HCT116 (cell line): ENCODE results near the gene ODF4. TPM values are rescaled to one million over a fixed set of nuclear protein-coding genes. Genes with fewer than 3 reads are reported as not detected.

Experiments
- ATAC-seq: fragments of 200-7000 bp; cut with Tn5 transposase; 2 replicates; pipeline ENCODE4 v1.9.1; 2020; ENCODE audit warnings: mild to moderate bottlenecking, moderate library complexity
- BruUV-seq: library from RNA; stranded (reverse); fragments of 400-500 nt; replicated peaks from 2 replicates; lab custom pipeline; 2021; lab: Mats Ljungman, UMichigan
- CTCF ChIA-PET: fragments of 300-600 bp; sonication (Branson Sonifier 250); formaldehyde crosslinking; loops from one replicate; lab custom pipeline; 2021; ENCODE audit warnings: antibody characterized with exemption; lab: Charles Lee
- POLR2A ChIA-PET: fragments of 300-600, 350-600 bp; sonication (Branson Sonifier 250); formaldehyde crosslinking; loops from one replicate; lab custom pipeline; 2021; ENCODE audit warnings: antibody characterized with exemption; lab: Charles Lee
- RAD21 ChIA-PET, 2 experiments: fragments of 300-600 bp; sonication (Branson Sonifier 250); formaldehyde crosslinking; loops; one replicate each; lab custom pipeline; 2023; ENCODE audit warnings: low total read pairs in 2 of 2; ENCODE audit not compliant: uncharacterized antibody in 2 of 2, unreplicated experiment in 2 of 2, low non-redundant PET in 1 of 2; lab: Charles Lee
- DNase-seq: peaks from one replicate; pipeline ENCODE4 v3.0.0-alpha.2; 2010; ENCODE audit warnings: low read depth, low spot score
- H2AFZ ChIP-seq: fragments of 200-600 bp; shearing (Covaris generic), sonication (generic); 2 replicates; pipeline ENCODE4 v1.6.1; 2017; ENCODE audit warnings: low read depth, mixed run types, mixed read lengths, antibody characterized with exemption, low read length; ENCODE audit not compliant: poor library complexity, severe bottlenecking
- H3K27ac ChIP-seq: 2 replicates; pipeline ENCODE4 v1.5.1; 2012; ENCODE audit warnings: low read depth, low read length
- H3K27me3 ChIP-seq: fragments of 200-600 bp; sonication (generic); 2 replicates; pipeline ENCODE4 v1.6.1; 2016; ENCODE audit warnings: mixed run types, low read length, mixed read lengths; ENCODE audit not compliant: insufficient read depth
- H3K36me3 ChIP-seq, 2 experiments: fragments of 200-500 bp in 1 of 2; fragments of 200-600 bp in 1 of 2; sonication (Bioruptor generic) in 1 of 2; sonication (generic) in 1 of 2; 2 replicates each; pipeline versions ENCODE4 v1.5.1 to v1.6.1; 2014 to 2016; ENCODE audit warnings: low read length in 2 of 2, inconsistent platforms in 1 of 2, mixed read lengths in 1 of 2, mixed run types in 1 of 2; ENCODE audit not compliant: insufficient read depth in 2 of 2, control insufficient read depth in 1 of 2
- H3K4me1 ChIP-seq, 2 experiments: fragments of 200-600 bp in 1 of 2; sonication (generic) in 1 of 2; 2 replicates each; pipeline versions ENCODE4 v1.5.1 to v1.6.1; 2012 to 2017; ENCODE audit warnings: low read length in 2 of 2, inconsistent platforms in 1 of 2, mild to moderate bottlenecking in 1 of 2, mixed read lengths in 1 of 2, mixed run types in 1 of 2, moderate library complexity in 1 of 2; ENCODE audit not compliant: insufficient read depth in 2 of 2, control insufficient read depth in 1 of 2
- H3K4me2 ChIP-seq: fragments of 200-600 bp; sonication (generic); 2 replicates; pipeline ENCODE4 v1.6.1; 2017; ENCODE audit warnings: mixed run types, low read length, mixed read lengths
- H3K4me3 ChIP-seq, 2 experiments: fragments of 200-600 bp in 1 of 2; sonication (generic) in 1 of 2; replicated peaks in 1 of 2; 2 replicates each; pipeline ENCODE4 v1.5.1; 2011 to 2016; ENCODE audit warnings: low read length in 2 of 2, control low read depth in 1 of 2, low read depth in 1 of 2, mild to moderate bottlenecking in 1 of 2, mixed read lengths in 1 of 2, mixed run types in 1 of 2
- H3K79me2 ChIP-seq: fragments of 200-600 bp; sonication (generic); 2 replicates; pipeline ENCODE4 v1.6.1; 2017; ENCODE audit warnings: mild to moderate bottlenecking, mixed run types, low read length, moderate library complexity, mixed read lengths; ENCODE audit not compliant: insufficient read depth
- H3K9ac ChIP-seq: fragments of 200-600 bp; sonication (generic); 2 replicates; pipeline ENCODE4 v1.6.1; 2016; ENCODE audit warnings: low read length, mixed read lengths
- H3K9me2 ChIP-seq: fragments of 200-600 bp; sonication (generic), shearing (Covaris generic); 2 replicates; pipeline ENCODE4 v1.6.1; 2017; ENCODE audit warnings: mixed run types, mild to moderate bottlenecking, moderate library complexity; ENCODE audit not compliant: insufficient read depth
- H3K9me3 ChIP-seq, 2 experiments: fragments of 200-500 bp in 1 of 2; fragments of 200-600 bp in 1 of 2; sonication (Bioruptor generic) in 1 of 2; sonication (generic) in 1 of 2; 2 replicates each; pipeline ENCODE4 v1.6.1; 2014 to 2017; ENCODE audit warnings: low read length in 2 of 2, mixed read lengths in 2 of 2, inconsistent platforms in 1 of 2, low read depth in 1 of 2, mild to moderate bottlenecking in 1 of 2, mixed run types in 1 of 2, moderate library complexity in 1 of 2; ENCODE audit not compliant: control insufficient read depth in 1 of 2, insufficient read depth in 1 of 2
- H4K20me1 ChIP-seq: fragments of 200-600 bp; sonication (generic), shearing (Covaris generic); 2 replicates; pipeline ENCODE4 v1.6.1; 2017; ENCODE audit warnings: mixed run types, mild to moderate bottlenecking, moderate library complexity; ENCODE audit not compliant: insufficient read depth
- CBX3 ChIP-seq: IDR thresholded peaks from 2 replicates; pipeline ENCODE4 v1.6.1; 2012; ENCODE audit warnings: low read depth
- CTCF ChIP-seq, 3 experiments: fragments of 200-600 bp in 1 of 3; sonication (generic) in 1 of 3; IDR thresholded peaks in 2 of 3; conservative IDR thresholded peaks in 1 of 3; 2 replicates each; pipeline ENCODE4 v1.5.1; 2012 to 2017; ENCODE audit warnings: low read depth in 2 of 3, low read length in 2 of 3, antibody characterized with exemption in 1 of 3, borderline replicate concordance in 1 of 3, control low read depth in 1 of 3, mild to moderate bottlenecking in 1 of 3, mixed read lengths in 1 of 3, mixed run types in 1 of 3, moderate library complexity in 1 of 3; ENCODE audit not compliant: insufficient read depth in 1 of 3
- EGR1 ChIP-seq: IDR thresholded peaks from 2 replicates; pipeline ENCODE4 v1.6.1; 2012; ENCODE audit warnings: low read depth
- ELF1 ChIP-seq: IDR thresholded peaks from 2 replicates; pipeline ENCODE4 v1.6.1; 2012; ENCODE audit warnings: low read depth, borderline replicate concordance
- EZH2 ChIP-seq: fragments of 200-600 bp; sonication (generic); IDR thresholded peaks from 2 replicates; pipeline ENCODE4 v1.6.1; 2017; ENCODE audit warnings: antibody characterized with exemption, mixed run types
- EZH2phosphoT487 ChIP-seq: fragments of 200-600 bp; IDR thresholded peaks from 2 replicates; pipeline ENCODE4 v1.6.1; 2018; ENCODE audit warnings: antibody characterized with exemption, borderline replicate concordance
- JUND ChIP-seq: IDR thresholded peaks from 2 replicates; pipeline ENCODE4 v1.6.1; 2012
- POLR2A ChIP-seq: IDR thresholded peaks from 2 replicates; pipeline ENCODE4 v1.7.0; 2011; ENCODE audit warnings: borderline replicate concordance; ENCODE audit not compliant: insufficient read depth, insufficient read length; ENCODE audit errors: extremely low read depth
- POLR2AphosphoS5 ChIP-seq: IDR thresholded peaks from 2 replicates; pipeline ENCODE4 v1.6.1; 2011; ENCODE audit warnings: mild to moderate bottlenecking, low read depth, low read length, moderate library complexity
- RAD21 ChIP-seq: IDR thresholded peaks from 2 replicates; pipeline ENCODE4 v1.6.1; 2012; ENCODE audit warnings: low read depth, mild to moderate bottlenecking
- SP1 ChIP-seq: IDR thresholded peaks from 2 replicates; pipeline ENCODE4 v1.6.1; 2012; ENCODE audit warnings: low read depth
- SRF ChIP-seq: IDR thresholded peaks from 2 replicates; pipeline ENCODE4 v1.6.1; 2012; ENCODE audit warnings: low read depth
- YY1 ChIP-seq: IDR thresholded peaks from 2 replicates; pipeline ENCODE4 v1.6.1; 2011; ENCODE audit warnings: low read length, low read depth, moderate library complexity, mild to moderate bottlenecking; ENCODE audit not compliant: insufficient replicate concordance; ENCODE audit errors: extremely low read depth
- ZNF274 ChIP-seq: fragments of 200-500 bp; sonication (Bioruptor generic); IDR thresholded peaks from 2 replicates; pipeline ENCODE4 v1.6.1; 2014; ENCODE audit warnings: mild to moderate bottlenecking, low read depth, low read length, inconsistent platforms
- intact Hi-C: fragments of 100-400 bp; cut with micrococcal nuclease; formaldehyde crosslinking; loops from 2 replicates; pipeline ENCODE4 v1.10.0; 2022
- total RNA-seq: library from RNA; stranded (reverse); gene quantifications from one replicate; pipeline ENCODE4 v1.2.1, GENCODE V29; 2021; ENCODE audit not compliant: unreplicated experiment
- TF ChIP-seq, protein P1 (sequence below): IDR thresholded peaks from 2 replicates; pipeline ENCODE4 v1.6.1; 2012
- TF ChIP-seq, protein P2 (sequence below): IDR thresholded peaks from 2 replicates; pipeline ENCODE4 v1.6.1; 2012

ODF4 gene
- total RNA-seq, 1 experiment from 2014 or later, result not detected

GRCh38 chr17:8320262-8320661 lies 19.4 kb upstream of the ODF4 start:
- Histone ChIP-seq H3K4me1 (no peaks in the 10 kb centered on the region), H3K9me3 (no peaks in the 10 kb centered on the region), H3K36me3 (no peaks in the 10 kb centered on the region), H3K79me2 (no peaks in the 10 kb centered on the region), H3K27ac (no peak overlapping the region), H3K9ac (no peak overlapping the region), H3K4me2 (no peak overlapping the region), H3K27me3 (no peaks in the 10 kb centered on the region)
- no peak for DNase-seq
- ChIA-PET CTCF (no interaction called here), RAD21 (no interaction called here), POLR2A (no interaction called here)
- BruUV-seq, result no TSS peak
- no peak for ATAC-seq
- TF ChIP-seq SP1 (no peak), ZNF274 (no peak), POLR2A (no peak), EGR1 (no peak), YY1 (no peak), ELF1 (no peak), EZH2phosphoT487 (no peak), RAD21 (no peak), EZH2 (no peak), SRF (no peak), POLR2AphosphoS5 (no peak), CTCF (IDR thresholded peaks at IDR 0.05 in 2 of 3, conservative IDR thresholded peaks at IDR 0.05 in 1 of 3; ENCODE audit: borderline replicate concordance in 1 of 3, insufficient read depth in 1 of 3, low read depth in 2 of 3, low read length in 2 of 3) (no peak), JUND (no peak), CBX3 (no peak)
- TF ChIP-seq, protein P1, sequence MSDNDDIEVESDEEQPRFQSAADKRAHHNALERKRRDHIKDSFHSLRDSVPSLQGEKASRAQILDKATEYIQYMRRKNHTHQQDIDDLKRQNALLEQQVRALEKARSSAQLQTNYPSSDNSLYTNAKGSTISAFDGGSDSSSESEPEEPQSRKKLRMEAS, result no peak
- TF ChIP-seq, protein P2, sequence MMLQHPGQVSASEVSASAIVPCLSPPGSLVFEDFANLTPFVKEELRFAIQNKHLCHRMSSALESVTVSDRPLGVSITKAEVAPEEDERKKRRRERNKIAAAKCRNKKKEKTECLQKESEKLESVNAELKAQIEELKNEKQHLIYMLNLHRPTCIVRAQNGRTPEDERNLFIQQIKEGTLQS, result no peak
- TF ChIP-seq, all 23 proteins: peak for 0
- no peaks in the 10 kb centered on the region for H3K9me2 ChIP-seq
- no peak overlapping the region for H3K4me3 ChIP-seq
- H2AFZ ChIP-seq, result no peak overlapping the region
- H4K20me1 ChIP-seq, result no peaks in the 10 kb centered on the region
- intact Hi-C loops, result no loop called here
